GM19099 (cell line): ENCODE measurements around the gene AKIRIN1.

Source experiments
- POLR2A ChIP-seq: IDR thresholded peaks from 3 replicates; pipeline ENCODE4 v1.6.1; 2011; ENCODE audit warnings: low read depth; ENCODE audit not compliant: insufficient read length; ENCODE audit errors: extremely low read depth

The AKIRIN1 gene

GRCh38 chr1:39026866-39027507 lies 35.9 kb downstream of the AKIRIN1 start:
- no peak for TF ChIP-seq POLR2A

DNA sequence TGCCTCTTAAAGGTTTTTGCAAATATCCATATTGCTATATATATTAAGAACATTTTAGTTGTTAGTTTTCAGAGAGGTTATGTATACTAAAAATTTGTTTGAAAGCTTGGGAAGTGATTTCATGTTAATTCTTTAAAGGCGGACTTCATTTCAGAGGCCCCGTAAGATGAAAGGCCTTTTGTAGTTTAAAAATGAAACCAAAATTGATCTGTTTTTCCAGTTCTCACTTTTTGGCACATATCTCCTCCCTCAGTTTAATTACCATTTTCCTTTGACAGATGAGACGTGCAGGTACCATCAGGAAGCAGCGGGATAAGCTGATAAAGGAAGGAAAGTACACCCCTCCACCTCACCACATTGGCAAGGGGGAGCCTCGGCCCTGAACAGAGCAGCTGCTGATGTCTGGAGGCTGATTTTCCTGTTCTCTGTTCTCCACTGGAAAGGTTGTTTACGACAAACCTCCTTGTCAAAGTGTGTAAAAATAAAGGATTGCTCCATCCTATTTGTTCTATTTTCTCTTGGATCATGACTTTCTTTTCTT lies 43.1 kb downstream of the AKIRIN1 start:
- TF ChIP-seq POLR2A = no peak

DNA sequence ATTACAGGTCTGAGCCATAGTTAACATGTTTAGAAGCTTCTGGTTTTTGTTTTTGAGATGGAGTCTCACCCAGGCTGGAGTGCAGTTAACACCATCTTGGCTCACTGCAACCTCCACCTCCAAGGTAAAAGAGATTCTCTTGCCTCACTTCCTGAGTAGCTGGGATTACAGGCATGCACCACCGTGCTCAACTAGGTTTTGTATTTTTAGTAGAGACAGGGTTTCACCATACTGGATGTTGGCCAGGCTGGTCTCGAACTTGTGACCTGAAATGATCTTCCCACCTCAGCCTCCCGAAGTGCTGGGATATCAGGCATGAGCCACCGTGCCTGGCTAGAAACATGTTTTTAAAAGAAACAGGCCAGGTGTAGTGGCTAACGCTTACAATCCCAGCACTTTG lies 45.6 kb downstream of the AKIRIN1 start:
- no peak for TF ChIP-seq POLR2A

GRCh38 chr1:39043513-39043912 lies 52.4 kb downstream of the AKIRIN1 start:
- no peak for TF ChIP-seq POLR2A

GRCh38 chr1:39044762-39045161 lies 53.7 kb downstream of the AKIRIN1 start:
- no peak for TF ChIP-seq POLR2A

DNA sequence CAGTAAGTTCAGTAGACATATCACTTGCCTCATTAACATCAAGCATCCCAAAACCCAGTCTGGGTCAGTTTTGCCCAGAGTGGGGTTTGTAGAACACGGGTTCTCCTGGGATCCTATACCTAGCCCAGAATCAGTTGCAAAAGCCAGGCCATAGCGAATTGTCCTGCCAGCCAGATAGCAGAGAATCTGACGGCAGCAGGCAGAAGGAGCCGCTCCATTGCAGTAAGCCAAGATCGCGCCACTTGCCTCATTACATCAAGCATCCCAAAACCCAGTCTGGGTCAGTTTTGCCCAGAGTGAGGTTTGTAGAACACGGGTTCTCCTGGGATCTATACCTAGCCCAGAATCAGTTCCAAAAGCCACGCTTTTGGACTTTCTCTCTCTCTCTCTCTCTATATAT lies 54.2 kb downstream of the AKIRIN1 start:
- no peak for TF ChIP-seq POLR2A

GRCh38 chr1:39046613-39047210 lies 55.6 kb downstream of the AKIRIN1 start:
- TF ChIP-seq POLR2A = no peak

- no peak for TF ChIP-seq POLR2A
Observed at GRCh38 chr1:39047374-39048229, 56.5 kb downstream of the AKIRIN1 start.

DNA sequence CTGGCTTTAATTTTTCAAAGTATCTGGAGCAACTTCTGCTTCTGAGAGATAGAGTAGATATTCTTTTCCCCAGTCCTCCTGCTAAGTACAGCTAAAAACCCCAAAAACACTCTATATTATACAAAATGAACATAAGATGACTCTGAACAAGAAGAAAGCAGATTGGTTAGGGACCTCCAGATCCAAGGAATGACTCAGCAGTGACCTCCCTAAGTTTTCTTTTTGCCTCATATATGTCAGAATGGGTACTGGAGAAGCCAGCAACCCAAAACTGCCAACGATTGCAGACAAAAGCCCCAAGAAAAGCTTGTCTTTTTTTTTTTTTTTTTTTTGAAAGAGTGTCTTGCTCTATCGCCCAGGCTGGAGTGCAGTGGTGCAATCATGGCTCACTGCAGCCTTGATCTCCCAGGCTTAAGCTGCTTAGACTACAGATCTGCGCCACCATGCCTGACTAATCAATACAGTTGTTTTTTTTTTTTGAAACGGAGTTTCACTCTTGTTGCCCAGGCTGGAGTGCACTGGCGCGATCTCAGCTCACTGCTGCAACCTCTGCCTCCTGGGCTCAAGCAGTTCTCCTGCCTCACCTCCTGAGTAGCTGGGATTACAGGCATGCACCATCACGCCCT lies 57.8 kb downstream of the AKIRIN1 start:
- TF ChIP-seq POLR2A = no peak

DNA sequence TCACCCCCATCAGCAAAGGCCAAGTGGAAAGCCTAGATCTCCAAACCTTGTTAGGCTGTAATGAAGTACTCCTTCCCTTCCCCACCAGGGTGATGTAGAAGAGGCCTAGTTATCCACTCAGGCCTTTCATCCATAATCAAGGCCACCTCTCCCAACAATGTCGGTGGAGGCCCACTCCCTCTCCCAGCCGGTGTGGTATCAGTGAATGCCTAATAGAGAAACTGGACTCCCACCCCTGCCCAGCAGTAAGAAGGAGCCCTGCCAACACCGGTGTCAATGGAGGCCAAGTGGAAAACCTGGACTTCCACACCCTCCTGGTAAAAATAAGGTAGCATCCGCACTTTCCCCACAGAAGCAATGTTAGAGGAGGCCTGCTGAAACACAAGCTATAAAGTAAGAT lies 58.9 kb downstream of the AKIRIN1 start:
- TF ChIP-seq POLR2A = no peak

GRCh38 chr1:39051956-39052355 lies 60.9 kb downstream of the AKIRIN1 start:
- no peak for TF ChIP-seq POLR2A
